ENCODE measurements around the gene NGRN.

Gene NGRN

DNA sequence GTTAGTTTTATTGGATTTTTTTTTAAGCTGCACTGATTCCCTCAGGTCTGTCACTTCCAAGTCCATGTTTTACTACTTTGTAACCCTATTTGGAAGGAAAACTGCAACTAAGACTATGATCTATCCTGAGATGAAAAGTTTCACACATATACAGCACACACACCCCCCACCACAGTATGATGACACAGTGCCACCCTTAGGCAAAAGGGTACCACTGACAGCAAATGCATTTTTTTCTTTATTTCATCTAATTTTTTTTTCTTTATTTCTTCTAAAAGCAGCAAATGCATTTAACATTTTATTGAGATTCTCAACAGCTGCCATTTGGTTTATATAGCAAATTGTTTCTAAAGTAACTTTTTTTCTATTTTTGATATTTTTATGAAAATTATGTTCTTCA is 21.2 kb downstream of the NGRN start:
- no peak overlapping the region for H3K9ac ChIP-seq (ENCODE audit: low read length)
- H3K4me2 ChIP-seq (ENCODE audit: low read length): no peak overlapping the region
- TF ChIP-seq, protein P1, sequence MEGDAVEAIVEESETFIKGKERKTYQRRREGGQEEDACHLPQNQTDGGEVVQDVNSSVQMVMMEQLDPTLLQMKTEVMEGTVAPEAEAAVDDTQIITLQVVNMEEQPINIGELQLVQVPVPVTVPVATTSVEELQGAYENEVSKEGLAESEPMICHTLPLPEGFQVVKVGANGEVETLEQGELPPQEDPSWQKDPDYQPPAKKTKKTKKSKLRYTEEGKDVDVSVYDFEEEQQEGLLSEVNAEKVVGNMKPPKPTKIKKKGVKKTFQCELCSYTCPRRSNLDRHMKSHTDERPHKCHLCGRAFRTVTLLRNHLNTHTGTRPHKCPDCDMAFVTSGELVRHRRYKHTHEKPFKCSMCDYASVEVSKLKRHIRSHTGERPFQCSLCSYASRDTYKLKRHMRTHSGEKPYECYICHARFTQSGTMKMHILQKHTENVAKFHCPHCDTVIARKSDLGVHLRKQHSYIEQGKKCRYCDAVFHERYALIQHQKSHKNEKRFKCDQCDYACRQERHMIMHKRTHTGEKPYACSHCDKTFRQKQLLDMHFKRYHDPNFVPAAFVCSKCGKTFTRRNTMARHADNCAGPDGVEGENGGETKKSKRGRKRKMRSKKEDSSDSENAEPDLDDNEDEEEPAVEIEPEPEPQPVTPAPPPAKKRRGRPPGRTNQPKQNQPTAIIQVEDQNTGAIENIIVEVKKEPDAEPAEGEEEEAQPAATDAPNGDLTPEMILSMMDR (IDR thresholded peaks at IDR 0.05; ENCODE audit: low read length): peak; percentile 78
- no peak for TF ChIP-seq EZH2 (IDR thresholded peaks at IDR 0.05; ENCODE audit: borderline replicate concordance, low read length)
- no peaks in the 10 kb centered on the region; the same call in 1 of the 2 replicates for H3F3A ChIP-seq (ENCODE audit: insufficient read depth, low read length)
- H3K4me3 ChIP-seq (ENCODE audit: low read depth, low read length, poor library complexity, severe bottlenecking): no peak overlapping the region
- H3K79me2 ChIP-seq (ENCODE audit: insufficient read depth, low read length): no peaks in the 10 kb centered on the region
- H3K36me3 ChIP-seq (ENCODE audit: insufficient read depth, low read length): no peaks in the 10 kb centered on the region
- H3K27ac ChIP-seq (ENCODE audit: low read depth, low read length, poor library complexity, severe bottlenecking): no peak overlapping the region
- H3K9me3 ChIP-seq (ENCODE audit: low read length): no peaks in the 10 kb centered on the region
- H3K9me2 ChIP-seq (ENCODE audit: low read depth, low read length): no peaks in the 10 kb centered on the region
- no peak overlapping the region for H2AFZ ChIP-seq (ENCODE audit: low read length)
- no peaks in the 10 kb centered on the region for H3K27me3 ChIP-seq (ENCODE audit: insufficient read depth, low read length)
- H3K4me1 ChIP-seq (ENCODE audit: insufficient read depth, low read length, severe bottlenecking): peaks cover 8% of the 10 kb centered on the region
- no peaks in the 10 kb centered on the region for H4K20me1 ChIP-seq (ENCODE audit: insufficient read depth, low read length)

DNA sequence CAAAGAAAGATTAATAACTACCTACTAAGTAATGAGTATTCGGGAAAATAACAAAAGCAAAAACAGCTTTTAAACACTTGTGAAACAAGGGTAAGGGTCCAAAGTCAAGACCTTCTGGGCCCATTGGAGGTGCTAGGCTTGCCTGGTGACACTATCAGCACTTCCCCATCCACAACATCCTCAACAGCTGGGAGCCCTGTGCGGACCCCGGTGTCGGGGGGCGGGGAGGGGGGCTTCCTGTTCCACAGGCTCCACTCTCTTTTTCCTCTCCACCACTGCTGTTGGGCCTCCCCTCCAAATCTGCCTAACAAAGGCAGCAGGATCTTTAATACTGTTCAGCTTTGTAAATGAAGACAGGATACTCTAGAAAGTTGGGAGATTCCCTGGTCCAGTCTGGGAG is 21.6 kb downstream of the NGRN start:
- Histone ChIP-seq H3K9ac (ENCODE audit: low read length) (no peak overlapping the region), H3K27ac (ENCODE audit: low read depth, low read length, poor library complexity, severe bottlenecking) (no peak overlapping the region), H4K20me1 (ENCODE audit: insufficient read depth, low read length) (no peaks in the 10 kb centered on the region), H3F3A (ENCODE audit: insufficient read depth, low read length) (no peaks in the 10 kb centered on the region; the same call in 1 of the 2 replicates), H3K9me2 (ENCODE audit: low read depth, low read length) (no peaks in the 10 kb centered on the region), H3K4me3 (ENCODE audit: low read depth, low read length, poor library complexity, severe bottlenecking) (no peak overlapping the region), H3K9me3 (ENCODE audit: low read length) (no peaks in the 10 kb centered on the region), H3K36me3 (ENCODE audit: insufficient read depth, low read length) (no peaks in the 10 kb centered on the region), H3K4me1 (ENCODE audit: insufficient read depth, low read length, severe bottlenecking) (peaks cover 9% of the 10 kb centered on the region), H3K79me2 (ENCODE audit: insufficient read depth, low read length) (no peaks in the 10 kb centered on the region), H2AFZ (ENCODE audit: low read length) (no peak overlapping the region), H3K4me2 (ENCODE audit: low read length) (no peak overlapping the region), H3K27me3 (ENCODE audit: insufficient read depth, low read length) (no peaks in the 10 kb centered on the region)
- TF ChIP-seq, protein P1 (IDR thresholded peaks at IDR 0.05; ENCODE audit: low read length): no peak
- TF ChIP-seq EZH2 (IDR thresholded peaks at IDR 0.05; ENCODE audit: borderline replicate concordance, low read length): no peak

DNA sequence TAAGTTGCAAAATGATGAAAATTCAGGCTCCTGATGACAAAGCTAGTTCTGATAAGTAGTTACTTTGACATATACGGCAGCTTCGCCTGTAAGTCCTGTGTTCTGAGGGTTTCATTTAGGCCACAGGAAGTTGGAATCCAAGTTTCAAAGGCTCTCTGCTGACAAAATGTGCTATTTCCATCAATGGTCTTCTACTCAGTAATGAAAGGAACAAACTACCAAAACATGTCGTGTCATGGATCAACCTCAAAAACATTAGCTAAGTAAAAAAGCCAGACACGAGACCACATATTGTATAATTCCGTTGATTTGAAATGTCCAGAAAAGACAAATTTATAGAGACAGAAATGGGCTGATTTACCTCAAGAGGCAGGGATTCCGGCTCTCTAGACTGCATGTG is 22.5 kb downstream of the NGRN start:
- Histone ChIP-seq H3K4me2 (ENCODE audit: low read length) (no peak overlapping the region), H3K9me3 (ENCODE audit: low read length) (no peaks in the 10 kb centered on the region)

More for the DNA sequence above, 22.5 kb downstream of the NGRN start:
- Histone ChIP-seq H3F3A (ENCODE audit: insufficient read depth, low read length) (no peaks in the 10 kb centered on the region), H3K36me3 (ENCODE audit: insufficient read depth, low read length) (no peaks in the 10 kb centered on the region), H3K4me3 (ENCODE audit: low read depth, low read length, poor library complexity, severe bottlenecking) (no peak overlapping the region), H3K9ac (ENCODE audit: low read length) (no peak overlapping the region), H4K20me1 (ENCODE audit: insufficient read depth, low read length) (no peaks in the 10 kb centered on the region), H3K79me2 (ENCODE audit: insufficient read depth, low read length) (no peaks in the 10 kb centered on the region), H3K27ac (ENCODE audit: low read depth, low read length, poor library complexity, severe bottlenecking) (no peak overlapping the region), H3K9me2 (ENCODE audit: low read depth, low read length) (no peaks in the 10 kb centered on the region), H3K4me1 (ENCODE audit: insufficient read depth, low read length, severe bottlenecking) (peaks cover 10% of the 10 kb centered on the region), H2AFZ (ENCODE audit: low read length) (no peak overlapping the region), H3K27me3 (ENCODE audit: insufficient read depth, low read length) (no peaks in the 10 kb centered on the region)
- no peak for TF ChIP-seq EZH2 (IDR thresholded peaks at IDR 0.05; ENCODE audit: borderline replicate concordance, low read length)
- TF ChIP-seq, protein P1 (IDR thresholded peaks at IDR 0.05; ENCODE audit: low read length): no peak

Measured in OCI-LY1 (cell line).